Loucy (cell line): Measurements from ENCODE around the gene MAGEA6.
"Not testable (repeated sequence)": the region's sequence is repeated elsewhere in the genome, so short reads cannot be mapped to it uniquely, and the experiment has no call there.

ENCODE experiments used
- H2AFZ ChIP-seq: fragments of 200-600 bp; sonication (generic); 2 replicates; pipeline ENCODE4 v1.6.0; 2016; ENCODE audit warnings: antibody characterized with exemption, mild to moderate bottlenecking, low read length, moderate library complexity
- H3F3A ChIP-seq: fragments of 200-600 bp; 2 replicates; pipeline ENCODE4 v1.6.0; 2016; ENCODE audit warnings: antibody characterized with exemption, low read depth, mild to moderate bottlenecking
- H3K27me3 ChIP-seq: fragments of 200-600 bp; sonication (generic); 2 replicates; pipeline ENCODE4 v1.6.1; 2014; ENCODE audit warnings: low read length, mild to moderate bottlenecking; ENCODE audit not compliant: insufficient read depth, poor library complexity, severe bottlenecking
- H3K36me3 ChIP-seq: fragments of 200-600 bp; sonication (generic); 2 replicates; pipeline ENCODE4 v1.6.1; 2016; ENCODE audit warnings: low read length; ENCODE audit not compliant: insufficient read depth
- H3K4me1 ChIP-seq: fragments of 200-600 bp; sonication (generic); 2 replicates; pipeline ENCODE4 v1.5.1; 2014; ENCODE audit warnings: low read length, mild to moderate bottlenecking; ENCODE audit not compliant: insufficient read depth, poor library complexity, severe bottlenecking
- H3K4me2 ChIP-seq: fragments of 200-600 bp; sonication (generic); 2 replicates; pipeline ENCODE4 v1.6.0; 2014; ENCODE audit warnings: antibody characterized with exemption, low read length, low read depth, mild to moderate bottlenecking; ENCODE audit not compliant: poor library complexity, severe bottlenecking
- H3K4me3 ChIP-seq: fragments of 200-600 bp; sonication (generic); 2 replicates; pipeline ENCODE4 v1.5.1; 2014; ENCODE audit warnings: low read length, mild to moderate bottlenecking, mixed read lengths; ENCODE audit not compliant: poor library complexity, severe bottlenecking
- H3K79me2 ChIP-seq: fragments of 200-600 bp; sonication (generic); 2 replicates; pipeline ENCODE4 v1.6.1; 2014; ENCODE audit warnings: low read length; ENCODE audit not compliant: insufficient read depth
- H3K9ac ChIP-seq: fragments of 200-600 bp; sonication (generic); 2 replicates; pipeline ENCODE4 v1.6.0; 2014; ENCODE audit warnings: mild to moderate bottlenecking, low read depth, low read length, moderate library complexity; ENCODE audit not compliant: poor library complexity, severe bottlenecking
- H3K9me2 ChIP-seq: fragments of 200-600 bp; sonication (generic); replicated peaks from 2 replicates; pipeline ENCODE4 v1.6.1; 2016; ENCODE audit warnings: low read depth, low read length, mixed read lengths
- H3K9me3 ChIP-seq: fragments of 200-600 bp; sonication (generic); 2 replicates; pipeline ENCODE4 v1.6.1; 2014; ENCODE audit warnings: mild to moderate bottlenecking, antibody characterized with exemption, low read length, low read depth; ENCODE audit not compliant: insufficient read depth
- H4K20me1 ChIP-seq: fragments of 200-600 bp; sonication (generic); 2 replicates; pipeline ENCODE4 v1.6.0; 2014; ENCODE audit warnings: antibody characterized with exemption, low read length, mild to moderate bottlenecking; ENCODE audit not compliant: insufficient read depth, poor library complexity, severe bottlenecking
- EZH2phosphoT487 ChIP-seq: fragments of 200-600 bp; IDR thresholded peaks from 2 replicates; pipeline ENCODE4 v1.6.1; 2018; ENCODE audit warnings: antibody characterized with exemption, mild to moderate bottlenecking, moderate library complexity, borderline replicate concordance
- TF ChIP-seq, protein P1 (sequence below): fragments of 200-600 bp; sonication (generic); conservative IDR thresholded peaks from 2 replicates; pipeline ENCODE4 v1.5.1; 2014; ENCODE audit warnings: mild to moderate bottlenecking, antibody characterized with exemption, low read length

MAGEA6 gene

DNA sequence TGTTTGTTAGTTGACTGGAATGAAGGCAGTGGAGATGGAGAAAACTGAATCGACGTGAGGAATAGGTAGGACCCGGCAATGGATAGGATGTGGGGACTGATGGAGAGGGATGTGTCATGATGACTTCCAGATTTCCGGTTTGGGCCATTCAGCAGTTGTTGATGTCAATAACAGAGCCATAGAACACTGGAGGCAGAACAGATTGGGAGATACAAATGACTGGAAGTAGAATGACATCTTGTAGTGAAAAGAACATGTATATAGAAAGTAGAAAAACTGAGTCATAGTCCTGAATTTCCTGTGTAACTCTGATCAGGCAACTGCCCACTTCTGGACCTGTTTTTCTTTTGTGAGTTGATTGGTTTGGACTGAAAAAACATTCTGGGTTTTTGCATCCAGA is 36.5 kb upstream of the MAGEA6 start:
- H3K27me3 ChIP-seq = no peaks in the 10 kb centered on the region
- peaks cover 3% of the 10 kb centered on the region for H3K4me1 ChIP-seq
- H3K4me2 ChIP-seq = no peak overlapping the region
- no peaks in the 10 kb centered on the region for H4K20me1 ChIP-seq
- no peak for TF ChIP-seq EZH2phosphoT487
- TF ChIP-seq, protein P1, sequence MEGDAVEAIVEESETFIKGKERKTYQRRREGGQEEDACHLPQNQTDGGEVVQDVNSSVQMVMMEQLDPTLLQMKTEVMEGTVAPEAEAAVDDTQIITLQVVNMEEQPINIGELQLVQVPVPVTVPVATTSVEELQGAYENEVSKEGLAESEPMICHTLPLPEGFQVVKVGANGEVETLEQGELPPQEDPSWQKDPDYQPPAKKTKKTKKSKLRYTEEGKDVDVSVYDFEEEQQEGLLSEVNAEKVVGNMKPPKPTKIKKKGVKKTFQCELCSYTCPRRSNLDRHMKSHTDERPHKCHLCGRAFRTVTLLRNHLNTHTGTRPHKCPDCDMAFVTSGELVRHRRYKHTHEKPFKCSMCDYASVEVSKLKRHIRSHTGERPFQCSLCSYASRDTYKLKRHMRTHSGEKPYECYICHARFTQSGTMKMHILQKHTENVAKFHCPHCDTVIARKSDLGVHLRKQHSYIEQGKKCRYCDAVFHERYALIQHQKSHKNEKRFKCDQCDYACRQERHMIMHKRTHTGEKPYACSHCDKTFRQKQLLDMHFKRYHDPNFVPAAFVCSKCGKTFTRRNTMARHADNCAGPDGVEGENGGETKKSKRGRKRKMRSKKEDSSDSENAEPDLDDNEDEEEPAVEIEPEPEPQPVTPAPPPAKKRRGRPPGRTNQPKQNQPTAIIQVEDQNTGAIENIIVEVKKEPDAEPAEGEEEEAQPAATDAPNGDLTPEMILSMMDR = no peak
- peak overlapping the region; percentile 55; the same call in 1 of the 2 replicates for H2AFZ ChIP-seq
- no peaks in the 10 kb centered on the region for H3K36me3 ChIP-seq
- no peaks in the 10 kb centered on the region for H3K9me3 ChIP-seq
- no peaks in the 10 kb centered on the region for H3K79me2 ChIP-seq
- H3K4me3 ChIP-seq = no peak overlapping the region
- no peak overlapping the region for H3K9ac ChIP-seq
- no peaks in the 10 kb centered on the region for H3F3A ChIP-seq
- H3K9me2 ChIP-seq = no peaks in the 10 kb centered on the region

DNA sequence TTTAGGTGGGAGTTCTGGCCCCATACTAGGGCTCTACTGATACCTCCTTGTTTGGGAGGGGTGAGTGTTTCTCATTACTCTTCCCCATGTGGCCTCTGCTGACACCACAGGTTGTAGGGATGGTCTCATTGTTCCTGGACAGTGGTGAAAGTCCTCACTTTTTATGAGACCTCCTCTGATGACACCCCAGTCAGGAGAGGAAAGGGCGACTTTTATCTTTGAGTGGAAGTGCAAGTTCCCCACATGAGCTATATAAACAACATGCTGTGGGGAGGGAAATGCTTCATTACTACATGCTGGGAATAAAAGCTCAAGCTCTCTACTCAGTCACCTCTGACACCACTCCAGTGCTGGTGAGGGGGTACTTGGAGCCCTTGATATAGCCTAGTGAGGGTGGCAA is 29.5 kb upstream of the MAGEA6 start:
- no peaks in the 10 kb centered on the region for H3K9me2 ChIP-seq
- TF ChIP-seq, protein P1 = no peak
- no peak for TF ChIP-seq EZH2phosphoT487
- H3K4me2 ChIP-seq = no peak overlapping the region
- no peak overlapping the region for H3K4me3 ChIP-seq
- H2AFZ ChIP-seq = no peak overlapping the region
- H3K9ac ChIP-seq = no peak overlapping the region
- no peaks in the 10 kb centered on the region for H3K9me3 ChIP-seq
- H3K4me1 ChIP-seq = peaks cover 8% of the 10 kb centered on the region
- no peaks in the 10 kb centered on the region for H3K27me3 ChIP-seq
- H3K36me3 ChIP-seq = no peaks in the 10 kb centered on the region
- H3K79me2 ChIP-seq = no peaks in the 10 kb centered on the region
- H3F3A ChIP-seq = no peaks in the 10 kb centered on the region
- H4K20me1 ChIP-seq = no peaks in the 10 kb centered on the region

DNA sequence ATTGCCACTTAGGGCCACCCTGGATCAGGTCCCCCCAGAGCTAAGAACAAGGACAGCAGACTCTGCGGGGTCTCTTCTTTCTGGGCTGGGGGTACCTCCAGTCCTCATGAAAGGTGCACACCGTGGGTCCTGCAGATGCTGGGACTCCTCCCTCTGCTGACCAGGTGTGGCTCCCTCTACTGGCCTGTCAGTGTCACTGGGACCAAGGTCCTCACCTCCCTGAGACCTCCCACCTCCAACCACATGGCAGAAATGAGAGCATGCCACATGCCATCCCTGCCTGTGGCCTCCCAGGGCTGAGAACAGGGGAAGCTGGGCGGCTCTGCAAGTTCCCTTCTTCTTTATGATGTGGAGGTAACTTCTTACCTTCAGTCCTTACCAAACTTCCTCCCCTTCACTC is 17.6 kb upstream of the MAGEA6 start:
- H3K79me2 ChIP-seq, H3K4me3 ChIP-seq, H4K20me1 ChIP-seq, H3K9ac ChIP-seq, H2AFZ ChIP-seq, H3K4me2 ChIP-seq, H3K9me2 ChIP-seq, H3K9me3 ChIP-seq, H3K4me1 ChIP-seq, H3F3A ChIP-seq, H3K36me3 ChIP-seq, H3K27me3 ChIP-seq: not testable (repeated sequence)

DNA sequence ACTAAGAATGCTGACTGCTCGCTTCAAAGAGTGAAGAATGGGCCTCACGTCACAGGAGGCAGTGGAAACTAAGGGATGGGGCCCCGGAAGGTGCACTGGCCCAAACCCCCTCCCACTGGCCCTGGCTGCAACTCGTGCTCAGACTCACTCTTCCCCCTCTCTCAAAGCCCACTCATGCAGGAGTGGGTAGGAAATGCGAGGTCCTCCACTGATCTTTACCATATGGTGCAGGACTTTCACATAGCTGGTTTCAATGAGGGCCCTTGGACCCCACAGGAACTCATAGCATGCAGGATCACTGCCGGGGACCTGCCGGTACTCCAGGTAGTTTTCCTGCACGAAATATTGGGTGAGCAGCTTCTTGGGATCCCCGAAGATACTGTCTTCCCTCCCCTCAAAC is 2.9 kb downstream of the MAGEA6 start:
- H2AFZ ChIP-seq, H3K4me2 ChIP-seq, H3K27me3 ChIP-seq, H3K36me3 ChIP-seq, H3K9me2 ChIP-seq, H3K9me3 ChIP-seq, H3K79me2 ChIP-seq, H4K20me1 ChIP-seq, H3K4me1 ChIP-seq, H3K9ac ChIP-seq, H3F3A ChIP-seq, H3K4me3 ChIP-seq: not testable (repeated sequence)

DNA sequence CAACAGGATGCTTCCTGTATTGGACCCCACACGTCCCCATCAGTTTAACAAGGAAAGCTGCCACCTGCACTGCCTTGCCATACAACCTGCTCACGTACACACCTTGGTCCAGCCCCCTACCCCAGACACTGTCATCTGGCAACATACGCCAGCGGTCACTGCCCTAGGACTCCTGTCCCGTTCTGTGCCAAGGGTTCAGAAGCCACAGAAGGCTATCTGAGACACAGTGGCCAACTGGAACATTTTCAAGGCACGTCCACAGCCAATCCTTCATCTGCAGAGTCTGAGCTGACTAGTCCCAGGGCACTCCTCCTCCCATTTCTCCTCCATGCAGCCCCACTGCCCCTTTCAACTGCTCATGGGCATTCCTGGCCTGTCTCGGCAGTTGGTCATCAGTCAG is 7.9 kb downstream of the MAGEA6 start:
- not testable (repeated sequence) for H3K4me2 ChIP-seq, H3K9me2 ChIP-seq, H3K4me1 ChIP-seq, H3K27me3 ChIP-seq, H3K9ac ChIP-seq, H3K36me3 ChIP-seq, H2AFZ ChIP-seq, H3K4me3 ChIP-seq, H3K9me3 ChIP-seq, H3F3A ChIP-seq, H3K79me2 ChIP-seq, H4K20me1 ChIP-seq

DNA sequence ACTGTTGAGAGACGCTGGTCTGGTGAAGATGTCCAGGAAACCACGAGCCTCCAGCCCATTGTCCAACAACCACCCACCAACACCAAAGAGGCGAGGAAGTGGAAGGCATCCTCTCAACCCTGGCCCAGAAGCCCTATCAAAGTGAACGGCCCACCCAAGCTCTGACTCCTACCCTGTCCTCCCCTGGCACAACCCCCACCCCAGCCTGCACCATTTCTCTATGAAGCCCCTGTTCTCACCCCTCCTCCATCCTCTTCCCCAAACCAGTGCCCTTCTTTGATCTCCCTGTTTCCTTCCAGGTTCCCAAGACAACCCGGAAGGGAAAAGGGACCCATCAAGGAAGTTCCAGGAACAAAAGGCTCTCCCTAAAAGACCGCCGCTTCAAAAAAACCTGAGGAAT is 9.9 kb downstream of the MAGEA6 start:
- not testable (repeated sequence) for H3K9me3 ChIP-seq, H3K27me3 ChIP-seq, H2AFZ ChIP-seq, H3K9ac ChIP-seq, H3K4me2 ChIP-seq, H4K20me1 ChIP-seq, H3K79me2 ChIP-seq, H3K9me2 ChIP-seq, H3K36me3 ChIP-seq, H3K4me1 ChIP-seq, H3F3A ChIP-seq, H3K4me3 ChIP-seq
